HCT116 (cell line): ENCODE measurements around the gene MAGI3. TPM values are rescaled to one million over a fixed set of nuclear protein-coding genes. Genes with fewer than 3 reads are reported as not detected.

Source experiments
- ATAC-seq: fragments of 200-7000 bp; cut with Tn5 transposase; 2 replicates; pipeline ENCODE4 v1.9.1; 2020; ENCODE audit warnings: mild to moderate bottlenecking, moderate library complexity
- BruUV-seq: library from RNA; stranded (reverse); fragments of 400-500 nt; replicated peaks from 2 replicates; lab custom pipeline; 2021; lab: Mats Ljungman, UMichigan
- CTCF ChIA-PET: fragments of 300-600 bp; sonication (Branson Sonifier 250); formaldehyde crosslinking; loops from one replicate; lab custom pipeline; 2021; ENCODE audit warnings: antibody characterized with exemption; lab: Charles Lee
- POLR2A ChIA-PET: fragments of 300-600, 350-600 bp; sonication (Branson Sonifier 250); formaldehyde crosslinking; loops from one replicate; lab custom pipeline; 2021; ENCODE audit warnings: antibody characterized with exemption; lab: Charles Lee
- RAD21 ChIA-PET, 2 experiments: fragments of 300-600 bp; sonication (Branson Sonifier 250); formaldehyde crosslinking; loops; one replicate each; lab custom pipeline; 2023; ENCODE audit warnings: low total read pairs in 2 of 2; ENCODE audit not compliant: uncharacterized antibody in 2 of 2, unreplicated experiment in 2 of 2, low non-redundant PET in 1 of 2; lab: Charles Lee
- DNase-seq: peaks from one replicate; pipeline ENCODE4 v3.0.0-alpha.2; 2010; ENCODE audit warnings: low read depth, low spot score
- H2AFZ ChIP-seq: fragments of 200-600 bp; shearing (Covaris generic), sonication (generic); 2 replicates; pipeline ENCODE4 v1.6.1; 2017; ENCODE audit warnings: low read depth, mixed run types, mixed read lengths, antibody characterized with exemption, low read length; ENCODE audit not compliant: poor library complexity, severe bottlenecking
- H3K27ac ChIP-seq: 2 replicates; pipeline ENCODE4 v1.5.1; 2012; ENCODE audit warnings: low read depth, low read length
- H3K27me3 ChIP-seq: fragments of 200-600 bp; sonication (generic); 2 replicates; pipeline ENCODE4 v1.6.1; 2016; ENCODE audit warnings: mixed run types, low read length, mixed read lengths; ENCODE audit not compliant: insufficient read depth
- H3K36me3 ChIP-seq, 2 experiments: fragments of 200-500 bp in 1 of 2; fragments of 200-600 bp in 1 of 2; sonication (Bioruptor generic) in 1 of 2; sonication (generic) in 1 of 2; 2 replicates each; pipeline versions ENCODE4 v1.5.1 to v1.6.1; 2014 to 2016; ENCODE audit warnings: low read length in 2 of 2, inconsistent platforms in 1 of 2, mixed read lengths in 1 of 2, mixed run types in 1 of 2; ENCODE audit not compliant: insufficient read depth in 2 of 2, control insufficient read depth in 1 of 2
- H3K4me1 ChIP-seq, 2 experiments: fragments of 200-600 bp in 1 of 2; sonication (generic) in 1 of 2; 2 replicates each; pipeline versions ENCODE4 v1.5.1 to v1.6.1; 2012 to 2017; ENCODE audit warnings: low read length in 2 of 2, inconsistent platforms in 1 of 2, mild to moderate bottlenecking in 1 of 2, mixed read lengths in 1 of 2, mixed run types in 1 of 2, moderate library complexity in 1 of 2; ENCODE audit not compliant: insufficient read depth in 2 of 2, control insufficient read depth in 1 of 2
- H3K4me2 ChIP-seq: fragments of 200-600 bp; sonication (generic); 2 replicates; pipeline ENCODE4 v1.6.1; 2017; ENCODE audit warnings: mixed run types, low read length, mixed read lengths
- H3K4me3 ChIP-seq, 2 experiments: fragments of 200-600 bp in 1 of 2; sonication (generic) in 1 of 2; replicated peaks in 1 of 2; 2 replicates each; pipeline ENCODE4 v1.5.1; 2011 to 2016; ENCODE audit warnings: low read length in 2 of 2, control low read depth in 1 of 2, low read depth in 1 of 2, mild to moderate bottlenecking in 1 of 2, mixed read lengths in 1 of 2, mixed run types in 1 of 2
- H3K79me2 ChIP-seq: fragments of 200-600 bp; sonication (generic); 2 replicates; pipeline ENCODE4 v1.6.1; 2017; ENCODE audit warnings: mild to moderate bottlenecking, mixed run types, low read length, moderate library complexity, mixed read lengths; ENCODE audit not compliant: insufficient read depth
- H3K9ac ChIP-seq: fragments of 200-600 bp; sonication (generic); 2 replicates; pipeline ENCODE4 v1.6.1; 2016; ENCODE audit warnings: low read length, mixed read lengths
- H3K9me2 ChIP-seq: fragments of 200-600 bp; sonication (generic), shearing (Covaris generic); 2 replicates; pipeline ENCODE4 v1.6.1; 2017; ENCODE audit warnings: mixed run types, mild to moderate bottlenecking, moderate library complexity; ENCODE audit not compliant: insufficient read depth
- H3K9me3 ChIP-seq, 2 experiments: fragments of 200-500 bp in 1 of 2; fragments of 200-600 bp in 1 of 2; sonication (Bioruptor generic) in 1 of 2; sonication (generic) in 1 of 2; 2 replicates each; pipeline ENCODE4 v1.6.1; 2014 to 2017; ENCODE audit warnings: low read length in 2 of 2, mixed read lengths in 2 of 2, inconsistent platforms in 1 of 2, low read depth in 1 of 2, mild to moderate bottlenecking in 1 of 2, mixed run types in 1 of 2, moderate library complexity in 1 of 2; ENCODE audit not compliant: control insufficient read depth in 1 of 2, insufficient read depth in 1 of 2
- H4K20me1 ChIP-seq: fragments of 200-600 bp; sonication (generic), shearing (Covaris generic); 2 replicates; pipeline ENCODE4 v1.6.1; 2017; ENCODE audit warnings: mixed run types, mild to moderate bottlenecking, moderate library complexity; ENCODE audit not compliant: insufficient read depth
- EGR1 ChIP-seq: IDR thresholded peaks from 2 replicates; pipeline ENCODE4 v1.6.1; 2012; ENCODE audit warnings: low read depth
- EZH2phosphoT487 ChIP-seq: fragments of 200-600 bp; IDR thresholded peaks from 2 replicates; pipeline ENCODE4 v1.6.1; 2018; ENCODE audit warnings: antibody characterized with exemption, borderline replicate concordance
- MAX ChIP-seq: IDR thresholded peaks from 2 replicates; pipeline ENCODE4 v1.6.1; 2012
- POLR2AphosphoS5 ChIP-seq: IDR thresholded peaks from 2 replicates; pipeline ENCODE4 v1.6.1; 2011; ENCODE audit warnings: mild to moderate bottlenecking, low read depth, low read length, moderate library complexity
- SIN3A ChIP-seq: IDR thresholded peaks from 2 replicates; pipeline ENCODE4 v1.6.1; 2012; ENCODE audit warnings: low read depth
- ZBTB33 ChIP-seq: IDR thresholded peaks from 2 replicates; pipeline ENCODE4 v1.6.1; 2011; ENCODE audit warnings: mild to moderate bottlenecking, low read length, moderate library complexity; ENCODE audit not compliant: insufficient replicate concordance; ENCODE audit errors: extremely low read depth
- ZNF274 ChIP-seq: fragments of 200-500 bp; sonication (Bioruptor generic); IDR thresholded peaks from 2 replicates; pipeline ENCODE4 v1.6.1; 2014; ENCODE audit warnings: mild to moderate bottlenecking, low read depth, low read length, inconsistent platforms
- intact Hi-C: fragments of 100-400 bp; cut with micrococcal nuclease; formaldehyde crosslinking; loops from 2 replicates; pipeline ENCODE4 v1.10.0; 2022
- total RNA-seq: library from RNA; stranded (reverse); gene quantifications from one replicate; pipeline ENCODE4 v1.2.1, GENCODE V29; 2021; ENCODE audit not compliant: unreplicated experiment

Gene MAGI3
- total RNA-seq, 1 experiment from 2014 or later, result 11.8 TPM

- ChIA-PET CTCF (no interaction called here), RAD21 (no interaction called here), POLR2A (no interaction called here)
- Histone ChIP-seq H3K4me1 (peaks cover 0 to 13% of the 10 kb centered on the region in 2 experiments; a peak in 2 of 4 replicates), H3K9ac (no peak overlapping the region), H3K27me3 (no peaks in the 10 kb centered on the region), H3K9me2 (no peaks in the 10 kb centered on the region), H3K27ac (no peak overlapping the region), H3K9me3 (no peaks in the 10 kb centered on the region), H3K79me2 (no peaks in the 10 kb centered on the region), H2AFZ (no peak overlapping the region), H3K4me2 (no peak overlapping the region), H3K4me3 (no peak overlapping the region), H3K36me3 (no peaks in the 10 kb centered on the region), H4K20me1 (no peaks in the 10 kb centered on the region)
- no peak for DNase-seq
- TF ChIP-seq MAX (no peak), SIN3A (no peak), ZBTB33 (no peak), EGR1 (no peak), EZH2phosphoT487 (no peak), ZNF274 (no peak)
- BruUV-seq, result no TSS peak
- intact Hi-C loops, result no loop called here
- no peak for ATAC-seq
Measured at GRCh38 chr1:113545210-113545609, 154.9 kb downstream of the MAGI3 start.

- Histone ChIP-seq H3K9ac (no peak overlapping the region), H3K4me1 (peaks cover 0 to 13% of the 10 kb centered on the region in 2 experiments; a peak in 2 of 4 replicates), H2AFZ (no peak overlapping the region), H3K27ac (no peak overlapping the region), H3K9me2 (no peaks in the 10 kb centered on the region), H3K4me2 (no peak overlapping the region), H4K20me1 (no peaks in the 10 kb centered on the region), H3K27me3 (no peaks in the 10 kb centered on the region), H3K9me3 (no peaks in the 10 kb centered on the region), H3K4me3 (no peak overlapping the region), H3K36me3 (no peaks in the 10 kb centered on the region), H3K79me2 (no peaks in the 10 kb centered on the region)
- intact Hi-C loops, result no loop called here
- ChIA-PET POLR2A (no interaction called here), RAD21 (no interaction called here), CTCF (no interaction called here)
- no TSS peak for BruUV-seq
- TF ChIP-seq POLR2AphosphoS5 (no peak), ZNF274 (no peak)
- ATAC-seq, result no peak
- no peak for DNase-seq
Measured at GRCh38 chr1:113545626-113546025, 155.3 kb downstream of the MAGI3 start.
